PFSK-1 (cell line): ENCODE data around the gene FBXO24.

ENCODE experiments used
- FOXP2 ChIP-seq: optimal IDR thresholded peaks from 2 replicates; pipeline ENCODE3; 2011; ENCODE audit warnings: borderline replicate concordance, control low read depth, inconsistent platforms; ENCODE audit not compliant: insufficient read depth; ENCODE audit errors: extremely low read length, extremely low read depth
- POLR2AphosphoS5 ChIP-seq: IDR thresholded peaks from 2 replicates; pipeline ENCODE4 v1.6.1; 2012; ENCODE audit warnings: low read depth, mild to moderate bottlenecking, control low read depth, low read length, moderate library complexity
- SIN3A ChIP-seq: IDR thresholded peaks from 2 replicates; pipeline ENCODE4 v1.6.1; 2012; ENCODE audit warnings: mild to moderate bottlenecking, low read length, moderate library complexity, borderline replicate concordance; ENCODE audit not compliant: insufficient read depth
- TAF1 ChIP-seq: IDR thresholded peaks from 2 replicates; pipeline ENCODE4 v1.6.1; 2012; ENCODE audit warnings: low read length, control low read depth, borderline replicate concordance; ENCODE audit not compliant: insufficient read depth
- TF ChIP-seq, protein P1 (sequence below), 2 experiments: IDR thresholded peaks; 2 replicates each; pipeline versions ENCODE4 v1.6.1 to v1.8.0; 2011 to 2012; ENCODE audit warnings: low read depth in 2 of 2, low read length in 2 of 2, control low read depth in 1 of 2, inconsistent platforms in 1 of 2, mild to moderate bottlenecking in 1 of 2, moderate library complexity in 1 of 2; ENCODE audit not compliant: insufficient read depth in 1 of 2

FBXO24 gene

DNA sequence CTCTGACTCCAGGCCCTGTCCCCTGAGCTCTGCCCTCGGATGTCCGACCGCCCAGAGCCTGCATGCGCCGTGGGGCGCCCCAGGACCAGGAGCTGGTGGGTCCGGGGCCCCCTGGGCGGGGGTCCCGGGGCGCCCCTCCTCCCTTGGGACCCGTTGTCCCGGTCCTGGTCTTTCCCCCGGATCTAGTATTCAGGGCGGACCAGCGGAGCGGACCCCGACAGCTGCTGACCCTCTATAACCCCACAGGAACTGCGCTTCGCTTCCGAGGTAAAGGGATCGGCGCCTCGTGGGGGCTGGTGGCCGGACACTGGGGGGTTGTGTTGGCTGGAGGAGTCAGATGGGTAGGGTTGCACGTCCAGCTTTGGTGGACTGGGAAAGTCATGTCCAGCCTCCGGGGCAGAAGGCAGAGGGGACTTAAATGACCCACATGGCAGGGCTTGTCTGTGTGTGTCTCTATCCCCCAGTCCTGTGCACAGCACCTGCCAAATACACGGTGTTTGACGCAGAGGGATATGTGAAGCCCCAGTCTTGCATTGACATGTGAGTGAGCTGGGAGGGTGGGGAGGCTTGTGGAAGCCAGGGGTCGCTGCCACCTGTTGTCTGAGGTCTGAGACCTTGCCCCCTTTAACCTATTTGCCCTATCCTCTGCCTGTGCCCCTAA lies 26.7 kb downstream of the FBXO24 start:
- TF ChIP-seq, protein P1, sequence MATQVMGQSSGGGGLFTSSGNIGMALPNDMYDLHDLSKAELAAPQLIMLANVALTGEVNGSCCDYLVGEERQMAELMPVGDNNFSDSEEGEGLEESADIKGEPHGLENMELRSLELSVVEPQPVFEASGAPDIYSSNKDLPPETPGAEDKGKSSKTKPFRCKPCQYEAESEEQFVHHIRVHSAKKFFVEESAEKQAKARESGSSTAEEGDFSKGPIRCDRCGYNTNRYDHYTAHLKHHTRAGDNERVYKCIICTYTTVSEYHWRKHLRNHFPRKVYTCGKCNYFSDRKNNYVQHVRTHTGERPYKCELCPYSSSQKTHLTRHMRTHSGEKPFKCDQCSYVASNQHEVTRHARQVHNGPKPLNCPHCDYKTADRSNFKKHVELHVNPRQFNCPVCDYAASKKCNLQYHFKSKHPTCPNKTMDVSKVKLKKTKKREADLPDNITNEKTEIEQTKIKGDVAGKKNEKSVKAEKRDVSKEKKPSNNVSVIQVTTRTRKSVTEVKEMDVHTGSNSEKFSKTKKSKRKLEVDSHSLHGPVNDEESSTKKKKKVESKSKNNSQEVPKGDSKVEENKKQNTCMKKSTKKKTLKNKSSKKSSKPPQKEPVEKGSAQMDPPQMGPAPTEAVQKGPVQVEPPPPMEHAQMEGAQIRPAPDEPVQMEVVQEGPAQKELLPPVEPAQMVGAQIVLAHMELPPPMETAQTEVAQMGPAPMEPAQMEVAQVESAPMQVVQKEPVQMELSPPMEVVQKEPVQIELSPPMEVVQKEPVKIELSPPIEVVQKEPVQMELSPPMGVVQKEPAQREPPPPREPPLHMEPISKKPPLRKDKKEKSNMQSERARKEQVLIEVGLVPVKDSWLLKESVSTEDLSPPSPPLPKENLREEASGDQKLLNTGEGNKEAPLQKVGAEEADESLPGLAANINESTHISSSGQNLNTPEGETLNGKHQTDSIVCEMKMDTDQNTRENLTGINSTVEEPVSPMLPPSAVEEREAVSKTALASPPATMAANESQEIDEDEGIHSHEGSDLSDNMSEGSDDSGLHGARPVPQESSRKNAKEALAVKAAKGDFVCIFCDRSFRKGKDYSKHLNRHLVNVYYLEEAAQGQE (IDR thresholded peaks at IDR 0.05; ENCODE audit: insufficient read depth in 1 of 2, low read depth in 2 of 2, low read length in 2 of 2) = no peak
- TF ChIP-seq SIN3A = no peak
- no peak for TF ChIP-seq POLR2AphosphoS5
- TF ChIP-seq FOXP2 = no peak
- TF ChIP-seq TAF1 = no peak

DNA sequence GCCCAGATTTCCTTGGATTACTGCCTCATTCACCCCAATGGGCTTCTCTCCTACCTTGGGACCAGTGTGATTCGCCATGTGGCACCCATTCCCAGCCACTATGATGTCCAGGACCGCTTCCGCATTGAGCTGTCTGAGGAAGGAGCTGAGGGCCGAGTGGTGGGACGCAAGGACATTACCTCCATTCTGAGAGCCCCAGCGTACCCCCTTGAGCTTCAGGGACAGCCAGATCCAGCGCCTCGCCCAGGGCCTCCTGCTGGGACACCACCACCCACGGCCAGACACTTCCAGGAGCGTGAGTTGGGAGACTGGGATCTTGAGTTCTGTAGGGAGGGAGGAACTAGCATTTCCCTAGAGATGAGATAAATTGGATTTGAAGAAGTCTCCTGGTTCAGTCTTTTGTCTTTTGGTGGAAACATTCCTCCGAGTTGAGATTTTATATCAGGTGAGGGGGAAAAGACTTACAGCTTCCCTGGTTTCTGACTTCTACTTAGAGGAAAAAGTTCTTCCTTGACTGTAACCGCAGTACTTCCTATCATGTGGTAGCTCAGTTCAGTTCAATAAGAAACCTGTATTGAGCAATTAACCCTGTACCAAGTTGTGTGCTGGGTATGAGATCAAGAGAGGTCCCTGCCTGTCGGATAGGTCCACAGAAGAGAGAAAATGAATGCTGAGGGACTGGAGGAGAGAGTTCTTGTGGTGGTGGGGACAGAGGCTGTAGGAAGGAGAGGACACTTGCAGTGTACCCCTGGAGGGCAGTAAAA lies 27.5 kb downstream of the FBXO24 start:
- TF ChIP-seq FOXP2 = no peak
- TF ChIP-seq, protein P1 (IDR thresholded peaks at IDR 0.05; ENCODE audit: insufficient read depth in 1 of 2, low read depth in 2 of 2, low read length in 2 of 2) = no peak
- no peak for TF ChIP-seq SIN3A
- TF ChIP-seq TAF1 = no peak
- TF ChIP-seq POLR2AphosphoS5 = no peak

DNA sequence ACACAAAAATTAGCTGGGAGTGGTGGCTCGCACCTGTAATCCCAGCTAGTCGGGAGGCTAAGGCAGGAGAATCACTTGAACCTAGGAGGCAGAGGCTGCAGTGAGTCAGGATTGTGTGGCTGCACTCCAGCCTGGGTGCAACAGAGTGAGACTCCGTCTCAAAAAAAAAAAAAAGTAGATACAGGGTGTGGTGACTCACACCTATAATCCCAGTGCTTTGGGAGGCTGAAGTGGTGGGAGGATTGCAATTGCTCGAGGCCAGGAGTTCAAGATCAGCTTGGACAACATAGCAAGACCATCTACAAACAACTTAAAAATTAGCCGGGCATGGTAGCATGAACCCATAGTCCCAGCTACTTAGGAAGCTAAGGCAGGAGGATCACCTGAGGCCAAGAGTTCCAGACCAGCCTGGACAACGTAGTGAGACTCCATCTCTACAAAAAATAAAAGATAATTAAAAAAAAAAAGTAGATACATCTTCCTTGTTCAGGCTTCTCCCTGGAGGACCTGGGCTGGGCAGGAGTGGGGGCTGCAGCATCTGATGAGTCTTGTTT lies 28.3 kb downstream of the FBXO24 start:
- TF ChIP-seq SIN3A (no peak), POLR2AphosphoS5 (no peak), TAF1 (no peak), FOXP2 (no peak)
- TF ChIP-seq, protein P1 (IDR thresholded peaks at IDR 0.05; ENCODE audit: insufficient read depth in 1 of 2, low read depth in 2 of 2, low read length in 2 of 2) = no peak

- TF ChIP-seq SIN3A (no peak), FOXP2 (no peak), POLR2AphosphoS5 (no peak), TAF1 (no peak)
- TF ChIP-seq, protein P1 (IDR thresholded peaks at IDR 0.05; ENCODE audit: insufficient read depth in 1 of 2, low read depth in 2 of 2, low read length in 2 of 2) = no peak
Measured at GRCh38 chr7:100620239-100620638, 34.1 kb downstream of the FBXO24 start.
